ENCODE results near the gene CAMK2B.

Gene CAMK2B

GRCh38 chr7:44306606-44307005 lies 18.8 kb downstream of the CAMK2B start:
- peaks cover 19% of the 10 kb centered on the region for H3K4me1 ChIP-seq (ENCODE audit: control insufficient read depth, insufficient read depth, low read length)
- no peak overlapping the region for H3K9ac ChIP-seq (ENCODE audit: low read depth, low read length)
- no peaks in the 10 kb centered on the region for H3K36me3 ChIP-seq (ENCODE audit: insufficient read depth, low read length)
- H3K27me3 ChIP-seq (ENCODE audit: control insufficient read depth, insufficient read depth, low read length): peaks cover 14% of the 10 kb centered on the region
- no peaks in the 10 kb centered on the region for H3K9me3 ChIP-seq (replicated peaks; ENCODE audit: low read length)
- H3K4me2 ChIP-seq (ENCODE audit: low read length): no peak overlapping the region
- H3K4me3 ChIP-seq (ENCODE audit: low read length): no peak overlapping the region

GRCh38 chr7:44305564-44306507 lies 19.6 kb downstream of the CAMK2B start:
- Histone ChIP-seq H3K36me3 (ENCODE audit: insufficient read depth, low read length) (no peaks in the 10 kb centered on the region), H3K27me3 (ENCODE audit: control insufficient read depth, insufficient read depth, low read length) (peaks cover 14% of the 10 kb centered on the region), H3K4me1 (ENCODE audit: control insufficient read depth, insufficient read depth, low read length) (peaks cover 19% of the 10 kb centered on the region), H3K9ac (ENCODE audit: low read depth, low read length) (no peak overlapping the region), H3K4me3 (ENCODE audit: low read length) (no peak overlapping the region), H3K9me3 (replicated peaks; ENCODE audit: low read length) (no peaks in the 10 kb centered on the region), H3K4me2 (ENCODE audit: low read length) (no peak overlapping the region)

GRCh38 chr7:44294325-44295069 lies 30.9 kb downstream of the CAMK2B start:
- Histone ChIP-seq H3K9me3 (replicated peaks; ENCODE audit: low read length) (no peaks in the 10 kb centered on the region), H3K27me3 (ENCODE audit: control insufficient read depth, insufficient read depth, low read length) (peaks cover 90% of the 10 kb centered on the region), H3K4me2 (ENCODE audit: low read length) (no peak overlapping the region), H3K4me3 (ENCODE audit: low read length) (no peak overlapping the region), H3K9ac (ENCODE audit: low read depth, low read length) (no peak overlapping the region), H3K4me1 (ENCODE audit: control insufficient read depth, insufficient read depth, low read length) (no peaks in the 10 kb centered on the region), H3K36me3 (ENCODE audit: insufficient read depth, low read length) (no peaks in the 10 kb centered on the region)

GRCh38 chr7:44293561-44294324 lies 31.7 kb downstream of the CAMK2B start:
- Histone ChIP-seq H3K4me3 (ENCODE audit: low read length) (no peak overlapping the region), H3K27me3 (ENCODE audit: control insufficient read depth, insufficient read depth, low read length) (peaks cover 84% of the 10 kb centered on the region), H3K4me2 (ENCODE audit: low read length) (no peak overlapping the region), H3K4me1 (ENCODE audit: control insufficient read depth, insufficient read depth, low read length) (no peaks in the 10 kb centered on the region), H3K9ac (ENCODE audit: low read depth, low read length) (no peak overlapping the region), H3K9me3 (replicated peaks; ENCODE audit: low read length) (no peaks in the 10 kb centered on the region), H3K36me3 (ENCODE audit: insufficient read depth, low read length) (no peaks in the 10 kb centered on the region)

- Histone ChIP-seq H3K36me3 (ENCODE audit: insufficient read depth, low read length) (no peaks in the 10 kb centered on the region), H3K9ac (ENCODE audit: low read depth, low read length) (no peak overlapping the region), H3K4me1 (ENCODE audit: control insufficient read depth, insufficient read depth, low read length) (no peaks in the 10 kb centered on the region), H3K4me3 (ENCODE audit: low read length) (no peak overlapping the region), H3K9me3 (replicated peaks; ENCODE audit: low read length) (no peaks in the 10 kb centered on the region), H3K27me3 (ENCODE audit: control insufficient read depth, insufficient read depth, low read length) (peaks cover 77% of the 10 kb centered on the region), H3K4me2 (ENCODE audit: low read length) (no peak overlapping the region)
These were observed 32.4 kb downstream of the CAMK2B start for GRCh38 chr7:44292876-44293560.

GRCh38 chr7:44292420-44292817 lies 33.0 kb downstream of the CAMK2B start:
- H3K4me2 ChIP-seq (ENCODE audit: low read length): no peak overlapping the region

GRCh38 chr7:44291733-44292419 lies 33.5 kb downstream of the CAMK2B start:
- Histone ChIP-seq H3K9ac (ENCODE audit: low read depth, low read length) (no peak overlapping the region), H3K27me3 (ENCODE audit: control insufficient read depth, insufficient read depth, low read length) (peaks cover 69% of the 10 kb centered on the region)

More at GRCh38 chr7:44292420-44292817, 33.0 kb downstream of the CAMK2B start:
- no peak overlapping the region for H3K9ac ChIP-seq (ENCODE audit: low read depth, low read length)
- no peaks in the 10 kb centered on the region for H3K4me1 ChIP-seq (ENCODE audit: control insufficient read depth, insufficient read depth, low read length)
- H3K9me3 ChIP-seq (replicated peaks; ENCODE audit: low read length): no peaks in the 10 kb centered on the region
- H3K27me3 ChIP-seq (ENCODE audit: control insufficient read depth, insufficient read depth, low read length): peaks cover 74% of the 10 kb centered on the region
- H3K4me3 ChIP-seq (ENCODE audit: low read length): no peak overlapping the region
- H3K36me3 ChIP-seq (ENCODE audit: insufficient read depth, low read length): no peaks in the 10 kb centered on the region

GRCh38 chr7:44291066-44291732 lies 34.2 kb downstream of the CAMK2B start:
- H3K9ac ChIP-seq (ENCODE audit: low read depth, low read length): no peak overlapping the region
- H3K27me3 ChIP-seq (ENCODE audit: control insufficient read depth, insufficient read depth, low read length): peaks cover 63% of the 10 kb centered on the region
- no peak overlapping the region for H3K4me3 ChIP-seq (ENCODE audit: low read length)
- no peaks in the 10 kb centered on the region for H3K9me3 ChIP-seq (replicated peaks; ENCODE audit: low read length)
- no peaks in the 10 kb centered on the region for H3K4me1 ChIP-seq (ENCODE audit: control insufficient read depth, insufficient read depth, low read length)
- no peak overlapping the region for H3K4me2 ChIP-seq (ENCODE audit: low read length)
- H3K36me3 ChIP-seq (ENCODE audit: insufficient read depth, low read length): no peaks in the 10 kb centered on the region

More at GRCh38 chr7:44291733-44292419, 33.5 kb downstream of the CAMK2B start:
- H3K4me2 ChIP-seq (ENCODE audit: low read length): no peak overlapping the region
- H3K4me1 ChIP-seq (ENCODE audit: control insufficient read depth, insufficient read depth, low read length): no peaks in the 10 kb centered on the region
- no peak overlapping the region for H3K4me3 ChIP-seq (ENCODE audit: low read length)
- no peaks in the 10 kb centered on the region for H3K36me3 ChIP-seq (ENCODE audit: insufficient read depth, low read length)
- H3K9me3 ChIP-seq (replicated peaks; ENCODE audit: low read length): no peaks in the 10 kb centered on the region

- no peak overlapping the region for H3K4me2 ChIP-seq (ENCODE audit: low read length)
- H3K9ac ChIP-seq (ENCODE audit: low read depth, low read length): no peak overlapping the region
- no peak overlapping the region for H3K4me3 ChIP-seq (ENCODE audit: low read length)
- H3K4me1 ChIP-seq (ENCODE audit: control insufficient read depth, insufficient read depth, low read length): no peaks in the 10 kb centered on the region
- peaks cover 53% of the 10 kb centered on the region for H3K27me3 ChIP-seq (ENCODE audit: control insufficient read depth, insufficient read depth, low read length)
- no peaks in the 10 kb centered on the region for H3K36me3 ChIP-seq (ENCODE audit: insufficient read depth, low read length)
- no peaks in the 10 kb centered on the region for H3K9me3 ChIP-seq (replicated peaks; ENCODE audit: low read length)
These were observed 35.2 kb downstream of the CAMK2B start for GRCh38 chr7:44290252-44290620.

Measured in skeletal muscle satellite cell (primary cell).